ENCODE data around the gene ZGRF1. TPM values are rescaled to one million over a fixed set of nuclear protein-coding genes. Genes with fewer than 3 reads are reported as not detected.

Gene ZGRF1
- total and polyA plus RNA-seq, 9 of the 15 experiments (the other 6 are each of a cell fraction or from before 2014, with no cell fraction given): 8.8 to 35.2 (median 22.0) TPM

DNA sequence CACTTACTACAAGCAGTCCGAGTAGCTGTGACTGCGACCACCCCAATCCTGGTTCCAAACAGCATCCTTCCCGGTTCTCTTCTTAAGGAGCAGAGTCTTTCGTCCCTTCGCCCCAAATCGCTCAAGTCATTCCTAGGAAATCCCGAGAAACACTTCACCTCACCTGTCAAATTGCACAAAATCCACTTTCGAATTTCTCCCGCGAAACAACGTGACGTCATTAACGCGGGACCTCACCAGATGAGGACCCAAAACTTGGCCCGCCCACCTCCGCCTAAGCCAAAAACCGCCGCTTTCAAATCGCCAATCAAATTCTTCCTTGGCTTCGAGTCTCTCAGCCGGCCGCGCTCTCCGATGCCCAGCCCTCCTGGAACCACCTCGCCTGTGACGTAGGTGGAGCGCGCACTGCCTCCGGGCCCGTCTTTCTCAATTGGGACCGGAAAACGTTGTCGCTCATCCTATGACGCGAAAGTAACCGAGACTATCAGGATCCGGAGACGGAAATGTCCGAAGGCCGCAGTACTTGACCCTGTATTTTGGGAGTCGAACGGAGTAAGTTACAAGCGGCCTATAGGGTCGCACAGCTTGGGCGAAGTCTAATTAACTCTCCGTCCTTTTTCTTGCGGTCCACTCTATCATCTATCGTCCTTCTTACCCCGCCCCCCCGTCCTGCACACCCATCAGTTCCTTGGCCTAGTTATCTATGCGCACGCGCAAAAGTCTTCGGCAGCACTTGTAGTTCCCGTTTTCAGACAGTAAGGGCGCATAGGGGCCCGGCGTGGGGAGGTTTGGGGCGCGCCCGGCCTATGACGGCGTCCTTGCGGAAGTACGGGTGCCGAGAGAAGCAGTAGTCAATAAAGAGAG is at the start of gene ZGRF1, which contains the start of gene LARP7 (continued):
- TF ChIP-seq, protein P1, sequence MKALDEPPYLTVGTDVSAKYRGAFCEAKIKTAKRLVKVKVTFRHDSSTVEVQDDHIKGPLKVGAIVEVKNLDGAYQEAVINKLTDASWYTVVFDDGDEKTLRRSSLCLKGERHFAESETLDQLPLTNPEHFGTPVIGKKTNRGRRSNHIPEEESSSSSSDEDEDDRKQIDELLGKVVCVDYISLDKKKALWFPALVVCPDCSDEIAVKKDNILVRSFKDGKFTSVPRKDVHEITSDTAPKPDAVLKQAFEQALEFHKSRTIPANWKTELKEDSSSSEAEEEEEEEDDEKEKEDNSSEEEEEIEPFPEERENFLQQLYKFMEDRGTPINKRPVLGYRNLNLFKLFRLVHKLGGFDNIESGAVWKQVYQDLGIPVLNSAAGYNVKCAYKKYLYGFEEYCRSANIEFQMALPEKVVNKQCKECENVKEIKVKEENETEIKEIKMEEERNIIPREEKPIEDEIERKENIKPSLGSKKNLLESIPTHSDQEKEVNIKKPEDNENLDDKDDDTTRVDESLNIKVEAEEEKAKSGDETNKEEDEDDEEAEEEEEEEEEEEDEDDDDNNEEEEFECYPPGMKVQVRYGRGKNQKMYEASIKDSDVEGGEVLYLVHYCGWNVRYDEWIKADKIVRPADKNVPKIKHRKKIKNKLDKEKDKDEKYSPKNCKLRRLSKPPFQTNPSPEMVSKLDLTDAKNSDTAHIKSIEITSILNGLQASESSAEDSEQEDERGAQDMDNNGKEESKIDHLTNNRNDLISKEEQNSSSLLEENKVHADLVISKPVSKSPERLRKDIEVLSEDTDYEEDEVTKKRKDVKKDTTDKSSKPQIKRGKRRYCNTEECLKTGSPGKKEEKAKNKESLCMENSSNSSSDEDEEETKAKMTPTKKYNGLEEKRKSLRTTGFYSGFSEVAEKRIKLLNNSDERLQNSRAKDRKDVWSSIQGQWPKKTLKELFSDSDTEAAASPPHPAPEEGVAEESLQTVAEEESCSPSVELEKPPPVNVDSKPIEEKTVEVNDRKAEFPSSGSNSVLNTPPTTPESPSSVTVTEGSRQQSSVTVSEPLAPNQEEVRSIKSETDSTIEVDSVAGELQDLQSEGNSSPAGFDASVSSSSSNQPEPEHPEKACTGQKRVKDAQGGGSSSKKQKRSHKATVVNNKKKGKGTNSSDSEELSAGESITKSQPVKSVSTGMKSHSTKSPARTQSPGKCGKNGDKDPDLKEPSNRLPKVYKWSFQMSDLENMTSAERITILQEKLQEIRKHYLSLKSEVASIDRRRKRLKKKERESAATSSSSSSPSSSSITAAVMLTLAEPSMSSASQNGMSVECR (CRISPR knock-in tag; IDR thresholded peaks at IDR 0.05): peak; percentile 81
- TF ChIP-seq GABPB1 (CRISPR knock-in tag; IDR thresholded peaks at IDR 0.05) (peak; percentile 82), MTA1 (IDR thresholded peaks at IDR 0.05; ENCODE audit: borderline replicate concordance) (peak; percentile 99), JUND (IDR thresholded peaks at IDR 0.05; ENCODE audit: borderline replicate concordance, low read depth, low read length) (peak; percentile 71; the same call in 1 of the 2 replicates), JUND (tag; IDR thresholded peaks at IDR 0.05; ENCODE audit: borderline replicate concordance, low read depth, low read length) (peak; percentile 71; the same call in 2 of the 3 replicates), NR2F6 (CRISPR knock-in tag; IDR thresholded peaks at IDR 0.05) (no peak), SAP30 (IDR thresholded peaks at IDR 0.05; ENCODE audit: borderline replicate concordance, insufficient read depth, low read depth, low read length, poor library complexity, severe bottlenecking) (peak; percentile 98), MAZ (CRISPR knock-in tag; conservative IDR thresholded peaks at IDR 0.05 in 1 of 2, IDR thresholded peaks at IDR 0.05 in 1 of 2) (peak in 1 of 2 experiments; percentile 80; a peak in 2 of 4 replicates), RCOR1 (IDR thresholded peaks at IDR 0.05; ENCODE audit: borderline replicate concordance in 1 of 2, low read depth in 2 of 2, low read length in 2 of 2) (0 out of 4 replicates have a peak, but pooled peaks of 1 of the 2 experiments have one; percentile 13), TBL1XR1 (IDR thresholded peaks at IDR 0.05; ENCODE audit: low read length in 2 of 2) (peak in 1 of 2 experiments; percentile 74; a peak in 3 of 4 replicates), NBN (IDR thresholded peaks at IDR 0.05; ENCODE audit: low read depth) (peak; percentile 97)
- TF ChIP-seq, protein P2, sequence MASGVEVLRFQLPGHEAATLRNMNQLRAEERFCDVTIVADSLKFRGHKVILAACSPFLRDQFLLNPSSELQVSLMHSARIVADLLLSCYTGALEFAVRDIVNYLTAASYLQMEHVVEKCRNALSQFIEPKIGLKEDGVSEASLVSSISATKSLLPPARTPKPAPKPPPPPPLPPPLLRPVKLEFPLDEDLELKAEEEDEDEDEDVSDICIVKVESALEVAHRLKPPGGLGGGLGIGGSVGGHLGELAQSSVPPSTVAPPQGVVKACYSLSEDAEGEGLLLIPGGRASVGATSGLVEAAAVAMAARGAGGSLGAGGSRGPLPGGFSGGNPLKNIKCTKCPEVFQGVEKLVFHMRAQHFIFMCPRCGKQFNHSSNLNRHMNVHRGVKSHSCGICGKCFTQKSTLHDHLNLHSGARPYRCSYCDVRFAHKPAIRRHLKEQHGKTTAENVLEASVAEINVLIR (CRISPR knock-in tag; IDR thresholded peaks at IDR 0.05): peak; percentile 94
- TF ChIP-seq, protein P3, sequence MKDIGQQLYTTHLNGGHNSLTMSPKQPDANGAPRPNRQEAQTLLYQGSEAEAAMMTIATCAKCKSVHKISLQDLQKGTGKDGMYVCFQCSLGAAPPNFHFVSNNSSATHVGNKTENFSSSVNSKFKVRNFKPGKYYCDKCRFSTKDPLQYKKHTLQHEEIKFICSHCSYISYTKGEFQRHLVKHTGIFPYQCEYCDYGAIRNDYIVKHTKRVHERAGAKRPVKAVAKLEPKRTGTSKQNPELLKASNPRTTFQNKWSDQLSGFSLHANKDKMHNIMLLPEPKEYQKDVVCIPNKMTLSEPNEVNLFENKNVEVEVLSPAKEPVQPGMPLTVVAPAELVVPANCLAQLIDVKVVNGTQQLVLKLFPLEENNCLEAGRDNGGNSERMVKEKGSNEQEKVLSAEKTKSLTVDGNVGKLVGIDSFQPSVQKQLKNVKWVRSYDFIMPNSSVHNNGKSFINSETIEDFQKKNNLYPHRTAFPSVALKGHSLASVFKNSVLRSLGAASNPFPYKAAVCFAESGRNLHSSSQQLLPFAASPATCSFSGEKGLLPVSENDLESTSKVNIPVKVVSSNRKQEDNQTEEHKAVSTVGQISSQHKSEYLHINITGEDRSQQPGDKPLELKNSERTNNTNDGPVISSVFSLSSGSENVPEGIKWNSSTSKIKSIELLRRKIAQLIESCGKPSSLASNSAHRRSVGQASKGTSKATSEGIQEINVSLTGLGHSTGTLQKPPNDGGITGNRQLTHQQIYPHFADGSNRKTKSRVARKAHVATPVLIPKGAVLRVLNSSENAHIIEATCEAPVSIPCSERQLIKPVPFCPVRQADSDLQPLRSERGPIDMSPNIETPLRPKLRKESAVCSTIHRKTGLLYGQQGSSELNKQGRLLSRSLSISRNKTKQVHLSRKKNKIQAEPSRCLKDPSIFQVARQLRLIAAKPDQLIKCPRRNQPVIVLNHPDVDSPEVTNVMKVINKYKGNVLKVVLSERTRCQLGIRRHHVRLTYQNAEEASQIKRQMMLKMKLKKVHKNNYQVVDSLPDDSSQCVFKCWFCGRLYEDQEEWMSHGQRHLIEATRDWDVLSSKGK (CRISPR knock-in tag; IDR thresholded peaks at IDR 0.05): no peak
- TF ChIP-seq, protein P4, sequence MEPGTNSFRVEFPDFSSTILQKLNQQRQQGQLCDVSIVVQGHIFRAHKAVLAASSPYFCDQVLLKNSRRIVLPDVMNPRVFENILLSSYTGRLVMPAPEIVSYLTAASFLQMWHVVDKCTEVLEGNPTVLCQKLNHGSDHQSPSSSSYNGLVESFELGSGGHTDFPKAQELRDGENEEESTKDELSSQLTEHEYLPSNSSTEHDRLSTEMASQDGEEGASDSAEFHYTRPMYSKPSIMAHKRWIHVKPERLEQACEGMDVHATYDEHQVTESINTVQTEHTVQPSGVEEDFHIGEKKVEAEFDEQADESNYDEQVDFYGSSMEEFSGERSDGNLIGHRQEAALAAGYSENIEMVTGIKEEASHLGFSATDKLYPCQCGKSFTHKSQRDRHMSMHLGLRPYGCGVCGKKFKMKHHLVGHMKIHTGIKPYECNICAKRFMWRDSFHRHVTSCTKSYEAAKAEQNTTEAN (CRISPR knock-in tag; IDR thresholded peaks at IDR 0.05): 0 out of 2 replicates have a peak, but pooled peaks have one; percentile 35
